Activated naive CD8-positive, alpha-beta T cell treated with anti-CD3 and anti-CD28 coated beads, Interleukin-2, amount 50 U/mL, for 16 hours (primary cell): ENCODE data around the gene NFYC.
A peak's percentile ranks its signal among the peaks of the same experiment; 100 is the strongest.
"Not testable (repeated sequence)": the region's sequence is repeated elsewhere in the genome, so short reads cannot be mapped to it uniquely, and the experiment has no call there.

Experiments used
- DNase-seq: peaks from one replicate; pipeline ENCODE4 v3.0.0-alpha.2; 2020; ENCODE audit warnings: low read depth, low spot score

NFYC gene

GRCh38 chr1:40665335-40666171, 26.0 kb upstream of the NFYC start, which contains the start of gene RIMS3:
RIMS3 (minus strand) TSS chr1:40665682; CDS start chr1:40641925, 23,757 bp downstream.
- peak; percentile 54 for DNase-seq

GRCh38 chr1:40668769-40669525, 22.6 kb upstream of the NFYC start:
- DNase-seq = peak; percentile 72

- no peak for DNase-seq
Observed at GRCh38 chr1:40673452-40673851, 18.1 kb upstream of the NFYC start.

- no peak for DNase-seq
Observed at GRCh38 chr1:40676501-40676900, 15.0 kb upstream of the NFYC start.

- DNase-seq = no peak
Observed at GRCh38 chr1:40679165-40679953, 12.1 kb upstream of the NFYC start.

- DNase-seq = no peak
Observed at GRCh38 chr1:40684669-40685068, 6.8 kb upstream of the NFYC start.

GRCh38 chr1:40687059-40687458, 4.4 kb upstream of the NFYC start:
- DNase-seq = no peak

GRCh38 chr1:40687661-40688060, 3.8 kb upstream of the NFYC start:
- no peak for DNase-seq

GRCh38 chr1:40689737-40690136, 1.8 kb upstream of the NFYC start:
- DNase-seq = no peak

GRCh38 chr1:40690771-40691537, 550 bp upstream of the NFYC start:
- no peak for DNase-seq

GRCh38 chr1:40692429-40692895, 958 bp downstream of the NFYC start:
- DNase-seq = no peak

GRCh38 chr1:40693425-40693824, 1.9 kb downstream of the NFYC start:
- no peak for DNase-seq

GRCh38 chr1:40694353-40694874, 2.9 kb downstream of the NFYC start:
- no peak for DNase-seq

GRCh38 chr1:40696294-40696693, 4.8 kb downstream of the NFYC start:
- DNase-seq = no peak

GRCh38 chr1:40697436-40697835, 5.9 kb downstream of the NFYC start:
- no peak for DNase-seq

- DNase-seq = no peak
Observed at GRCh38 chr1:40699787-40700186, 8.3 kb downstream of the NFYC start.

- DNase-seq = no peak
Observed at GRCh38 chr1:40701684-40702083, 10.2 kb downstream of the NFYC start.

- DNase-seq = not testable (repeated sequence)
Observed at GRCh38 chr1:40702810-40703209, 11.3 kb downstream of the NFYC start.

GRCh38 chr1:40703316-40703715, 11.8 kb downstream of the NFYC start:
- DNase-seq = no peak

- DNase-seq = no peak
Observed at GRCh38 chr1:40704817-40705733, 13.6 kb downstream of the NFYC start.
